ENCODE data around the gene FHL3. TPM values are rescaled to one million over a fixed set of nuclear protein-coding genes. Genes with fewer than 3 reads are reported as not detected.

The FHL3 gene
- total RNA-seq, 1 experiment from 2014 or later, result 23.4 TPM

GRCh38 chr1:37989361-37989930 is 15.9 kb downstream of the FHL3 start:
- in situ Hi-C loops (cut with HindIII; ENCODE audit: low pct_unique_long_range_greater_than_20kb, low sequenced_read_pairs), result no loop called here

GRCh38 chr1:37987679-37988078 is 17.6 kb downstream of the FHL3 start:
- H3K27ac ChIP-seq (ENCODE audit: low read length), result no peak overlapping the region
- ChIA-PET CTCF (no interaction called here), POLR2A (no interaction called here)
- no peaks in the 10 kb centered on the region for H3K27me3 ChIP-seq (ENCODE audit: control insufficient read depth, insufficient read depth, low read length)
- TF ChIP-seq REST (IDR thresholded peaks at IDR 0.05; ENCODE audit: insufficient read depth in 1 of 2, low read depth in 2 of 2, low read length in 1 of 2), result no peak
- no peak for TF ChIP-seq TCF7L2 (IDR thresholded peaks at IDR 0.05; ENCODE audit: low read depth, low read length)
- TF ChIP-seq CTCF (IDR thresholded peaks at IDR 0.05), result no peak
- TF ChIP-seq SIN3A (IDR thresholded peaks at IDR 0.05; ENCODE audit: borderline replicate concordance, insufficient read depth, low read depth, low read length), result no peak
- no peak for DNase-seq (ENCODE audit: low read depth, low spot score)
- in situ Hi-C loops (cut with HindIII; ENCODE audit: low pct_unique_long_range_greater_than_20kb, low sequenced_read_pairs), result no loop called here
- no peaks in the 10 kb centered on the region for H3K9me3 ChIP-seq (ENCODE audit: control insufficient read depth, insufficient read depth, low read depth, low read length)
- H3K4me1 ChIP-seq (ENCODE audit: control insufficient read depth, insufficient read depth, low read length), result peaks cover 10% of the 10 kb centered on the region
- intact Hi-C loops (cut with micrococcal nuclease; ENCODE audit: unreplicated experiment), result no loop called here
- no peak overlapping the region for H3K4me3 ChIP-seq (ENCODE audit: low read depth in 2 of 2, low read length in 2 of 2)
- no TSS peak for BruUV-seq (replicated peaks)
- H3K36me3 ChIP-seq (ENCODE audit: control insufficient read depth, insufficient read depth, low read length), result peaks cover 12% of the 10 kb centered on the region
- no peak for ATAC-seq

More at GRCh38 chr1:37989361-37989930, 15.9 kb downstream of the FHL3 start:
- Histone ChIP-seq H3K27me3 (ENCODE audit: control insufficient read depth, insufficient read depth, low read length) (no peaks in the 10 kb centered on the region), H3K36me3 (ENCODE audit: control insufficient read depth, insufficient read depth, low read length) (peaks cover 8% of the 10 kb centered on the region), H3K4me1 (ENCODE audit: control insufficient read depth, insufficient read depth, low read length) (peaks cover 10% of the 10 kb centered on the region), H3K4me3 (ENCODE audit: low read depth in 2 of 2, low read length in 2 of 2) (peak overlapping the region; percentile 68 to 85), H3K9me3 (ENCODE audit: control insufficient read depth, insufficient read depth, low read depth, low read length) (no peaks in the 10 kb centered on the region), H3K27ac (ENCODE audit: low read length) (peak overlapping the region; percentile 91)
- intact Hi-C loops (cut with micrococcal nuclease; ENCODE audit: unreplicated experiment), result no loop called here
- CTCF ChIA-PET, result interaction anchor here (0.6 to 0.7 kb wide), 2 partner anchors 58 to 847 kb away, joined by 4 to 6 read pairs; no protein-coding TSS in a partner anchor
- ATAC-seq (peak; percentile 50), DNase-seq (ENCODE audit: low read depth, low spot score) (no peak)
- POLR2A ChIA-PET, result interaction anchor here (0.6 kb wide), 1 partner anchor 26 kb away, joined by 3 read pairs; no protein-coding TSS in a partner anchor
- BruUV-seq (replicated peaks), result TSS peak; percentile 87
- TF ChIP-seq SIN3A (IDR thresholded peaks at IDR 0.05; ENCODE audit: borderline replicate concordance, insufficient read depth, low read depth, low read length) (no peak), REST (IDR thresholded peaks at IDR 0.05; ENCODE audit: insufficient read depth in 1 of 2, low read depth in 2 of 2, low read length in 1 of 2) (no peak), POLR2AphosphoS5 (IDR thresholded peaks at IDR 0.05; ENCODE audit: low read depth, low read length) (no peak), TCF7L2 (IDR thresholded peaks at IDR 0.05; ENCODE audit: low read depth, low read length) (no peak), CTCF (IDR thresholded peaks at IDR 0.05) (no peak)
